ENCODE measurements around the gene HDDC2.

Gene HDDC2

GRCh38 chr6:125302840-125303511 lies 1.2 kb upstream of the HDDC2 start:
- Histone ChIP-seq H3K27ac (ENCODE audit: low read length) (no peak overlapping the region), H3K9me2 (replicated peaks; ENCODE audit: insufficient read depth, low read length) (no peaks in the 10 kb centered on the region), H3K4me2 (ENCODE audit: low read depth, low read length) (no peak overlapping the region), H2AFZ (ENCODE audit: low read length) (no peak overlapping the region), H3K27me3 (replicated peaks; ENCODE audit: insufficient read depth, low read length) (no peaks in the 10 kb centered on the region), H4K20me1 (ENCODE audit: insufficient read depth, low read length) (no peaks in the 10 kb centered on the region), H3K9me3 (replicated peaks; ENCODE audit: insufficient read depth, low read length) (no peaks in the 10 kb centered on the region), H3K79me2 (ENCODE audit: low read length) (0 out of 2 replicates have a peak, but pooled peaks cover 7% of the 10 kb centered on the region), H3F3A (ENCODE audit: insufficient read depth, low read length) (peaks cover 11% of the 10 kb centered on the region), H3K36me3 (replicated peaks; ENCODE audit: insufficient read depth, low read length) (no peaks in the 10 kb centered on the region; the same call in none of the 2 replicates), H3K4me1 (ENCODE audit: low read length) (no peaks in the 10 kb centered on the region), H3K9ac (ENCODE audit: low read length) (no peak overlapping the region), H3K4me3 (ENCODE audit: low read length) (no peak overlapping the region)
- TF ChIP-seq EZH2 (optimal IDR thresholded peaks at IDR 0.05; ENCODE audit: low read depth, low read length) (no peak), EZH2phosphoT487 (IDR thresholded peaks at IDR 0.05; ENCODE audit: low read length) (no peak), CTCF (IDR thresholded peaks at IDR 0.05; ENCODE audit: low read length) (no peak)
- DNase-seq = no peak

- H4K20me1 ChIP-seq (ENCODE audit: insufficient read depth, low read length) = no peaks in the 10 kb centered on the region
- no peaks in the 10 kb centered on the region for H3K4me1 ChIP-seq (ENCODE audit: low read length)
- peak; percentile 6 for DNase-seq
These were observed 754 bp downstream of the HDDC2 start for GRCh38 chr6:125300992-125301434.

GRCh38 chr6:125299257-125299656 lies 2.5 kb downstream of the HDDC2 start:
- Histone ChIP-seq H3K9me3 (replicated peaks; ENCODE audit: insufficient read depth, low read length) (no peaks in the 10 kb centered on the region), H3K36me3 (replicated peaks; ENCODE audit: insufficient read depth, low read length) (no peaks in the 10 kb centered on the region; the same call in none of the 2 replicates), H3K9ac (ENCODE audit: low read length) (no peak overlapping the region), H3K4me1 (ENCODE audit: low read length) (no peaks in the 10 kb centered on the region), H3K27me3 (replicated peaks; ENCODE audit: insufficient read depth, low read length) (no peaks in the 10 kb centered on the region), H2AFZ (ENCODE audit: low read length) (no peak overlapping the region), H3K4me3 (ENCODE audit: low read length) (no peak overlapping the region), H4K20me1 (ENCODE audit: insufficient read depth, low read length) (no peaks in the 10 kb centered on the region), H3K9me2 (replicated peaks; ENCODE audit: insufficient read depth, low read length) (no peaks in the 10 kb centered on the region), H3K79me2 (ENCODE audit: low read length) (0 out of 2 replicates have a peak, but pooled peaks cover 7% of the 10 kb centered on the region), H3K27ac (ENCODE audit: low read length) (no peak overlapping the region), H3K4me2 (ENCODE audit: low read depth, low read length) (no peak overlapping the region), H3F3A (ENCODE audit: insufficient read depth, low read length) (peaks cover 11% of the 10 kb centered on the region)
- no peak for TF ChIP-seq CTCF (IDR thresholded peaks at IDR 0.05; ENCODE audit: low read length)
- TF ChIP-seq EZH2 (optimal IDR thresholded peaks at IDR 0.05; ENCODE audit: low read depth, low read length) = no peak
- no peak for TF ChIP-seq EZH2phosphoT487 (IDR thresholded peaks at IDR 0.05; ENCODE audit: low read length)
- DNase-seq = no peak

More at GRCh38 chr6:125300992-125301434, 754 bp downstream of the HDDC2 start:
- peak overlapping the region; percentile 78 for H3K4me3 ChIP-seq (ENCODE audit: low read length)
- no peaks in the 10 kb centered on the region for H3K9me3 ChIP-seq (replicated peaks; ENCODE audit: insufficient read depth, low read length)
- peak overlapping the region; percentile 81 for H3K9ac ChIP-seq (ENCODE audit: low read length)
- H3K36me3 ChIP-seq (replicated peaks; ENCODE audit: insufficient read depth, low read length) = no peaks in the 10 kb centered on the region; the same call in none of the 2 replicates
- H3K9me2 ChIP-seq (replicated peaks; ENCODE audit: insufficient read depth, low read length) = no peaks in the 10 kb centered on the region
- peaks cover 11% of the 10 kb centered on the region for H3F3A ChIP-seq (ENCODE audit: insufficient read depth, low read length)
- peak overlapping the region; percentile 81 for H3K4me2 ChIP-seq (ENCODE audit: low read depth, low read length)
- H3K27ac ChIP-seq (ENCODE audit: low read length) = peak overlapping the region; percentile 47; the same call in 1 of the 2 replicates
- no peak for TF ChIP-seq EZH2phosphoT487 (IDR thresholded peaks at IDR 0.05; ENCODE audit: low read length)
- peak overlapping the region; percentile 88 for H2AFZ ChIP-seq (ENCODE audit: low read length)
- no peaks in the 10 kb centered on the region for H3K27me3 ChIP-seq (replicated peaks; ENCODE audit: insufficient read depth, low read length)
- H3K79me2 ChIP-seq (ENCODE audit: low read length) = 0 out of 2 replicates have a peak, but pooled peaks cover 7% of the 10 kb centered on the region

GRCh38 chr6:125296471-125296870 lies 5.3 kb downstream of the HDDC2 start:
- Histone ChIP-seq H3F3A (ENCODE audit: insufficient read depth, low read length) (no peaks in the 10 kb centered on the region), H4K20me1 (ENCODE audit: insufficient read depth, low read length) (no peaks in the 10 kb centered on the region), H3K4me2 (ENCODE audit: low read depth, low read length) (no peak overlapping the region), H3K9me2 (replicated peaks; ENCODE audit: insufficient read depth, low read length) (no peaks in the 10 kb centered on the region), H3K27ac (ENCODE audit: low read length) (no peak overlapping the region), H2AFZ (ENCODE audit: low read length) (no peak overlapping the region), H3K9ac (ENCODE audit: low read length) (no peak overlapping the region), H3K36me3 (replicated peaks; ENCODE audit: insufficient read depth, low read length) (no peaks in the 10 kb centered on the region; the same call in none of the 2 replicates), H3K27me3 (replicated peaks; ENCODE audit: insufficient read depth, low read length) (no peaks in the 10 kb centered on the region), H3K4me1 (ENCODE audit: low read length) (no peaks in the 10 kb centered on the region), H3K79me2 (ENCODE audit: low read length) (0 out of 2 replicates have a peak, but pooled peaks cover 7% of the 10 kb centered on the region), H3K9me3 (replicated peaks; ENCODE audit: insufficient read depth, low read length) (no peaks in the 10 kb centered on the region), H3K4me3 (ENCODE audit: low read length) (no peak overlapping the region)
- no peak for DNase-seq
- TF ChIP-seq EZH2phosphoT487 (IDR thresholded peaks at IDR 0.05; ENCODE audit: low read length) (no peak), EZH2 (optimal IDR thresholded peaks at IDR 0.05; ENCODE audit: low read depth, low read length) (no peak), CTCF (IDR thresholded peaks at IDR 0.05; ENCODE audit: low read length) (no peak)
